ENCODE data around the gene CTTNBP2NL. TPM values are rescaled to one million over a fixed set of nuclear protein-coding genes. Genes with fewer than 3 reads are reported as not detected.

CTTNBP2NL gene
- total and polyA plus RNA-seq, 2 of the 4 experiments (the other 2 are of a cell fraction) = 12.4 to 22.0 TPM

- 50% methylated on average over 1 of the region's 1 CpG; no CpG with 5 or more reads in 1 of the 2 experiments for WGBS, 2 experiments (ENCODE audit: extremely low coverage in 2 of 2, insufficient read length in 1 of 2)
- no TSS peak for BruUV-seq (replicated peaks)
- no peak overlapping the region for H3K4me3 ChIP-seq (ENCODE audit: insufficient read depth, low read depth, low read length)
- H3K9me1 ChIP-seq (ENCODE audit: insufficient read depth, low read length) = peaks cover 3% of the 10 kb centered on the region; the same call in 1 of the 2 replicates
- peaks cover 28% of the 10 kb centered on the region for H3K27me3 ChIP-seq (ENCODE audit: control insufficient read depth, insufficient read depth, low read length)
- no peak overlapping the region for H4K91ac ChIP-seq (ENCODE audit: insufficient read depth, low read depth, low read length)
- H3K14ac ChIP-seq (replicated peaks; ENCODE audit: low read depth, low read length) = no peak overlapping the region
- no peaks in the 10 kb centered on the region for H3K9me3 ChIP-seq (ENCODE audit: control insufficient read depth, insufficient read depth, low read length)
- DNase-seq (no peak), ATAC-seq (ENCODE audit: low read depth) (no peak)
- POLR2A ChIA-PET (ENCODE audit: unreplicated experiment) = no interaction called here
- in situ Hi-C loops (cut with MboI; ENCODE audit: low sequenced_read_pairs) = no loop called here
- no peak overlapping the region for H2BK120ac ChIP-seq (ENCODE audit: low read depth, low read length)
- H3K27ac ChIP-seq (ENCODE audit: insufficient read depth, low read length) = no peak overlapping the region
- no peak overlapping the region for H4K5ac ChIP-seq (ENCODE audit: low read depth, low read length)
- dilution Hi-C loops (cut with HindIII; ENCODE audit: low sequenced_read_pairs, unreplicated experiment) = no loop called here
- TF ChIP-seq USF2 (IDR thresholded peaks at IDR 0.05; ENCODE audit: low read depth, low read length) = no peak
- no peak for TF ChIP-seq NFE2L2 (IDR thresholded peaks at IDR 0.05; ENCODE audit: low read depth, low read length)
- no peak for TF ChIP-seq MAZ (IDR thresholded peaks at IDR 0.05; ENCODE audit: borderline replicate concordance, low read depth, low read length)
- TF ChIP-seq CEBPB (IDR thresholded peaks at IDR 0.05; ENCODE audit: low read depth, low read length) = no peak
- no peak for TF ChIP-seq SMC3 (IDR thresholded peaks at IDR 0.05; ENCODE audit: low read depth, low read length)
- no peak for TF ChIP-seq POLR2A (IDR thresholded peaks at IDR 0.05; ENCODE audit: low read depth, low read length)
- TF ChIP-seq RFX5 (IDR thresholded peaks at IDR 0.05; ENCODE audit: low read depth, low read length) = no peak
- no peak for TF ChIP-seq ELK1 (IDR thresholded peaks at IDR 0.05; ENCODE audit: borderline replicate concordance, low read depth, low read length)
- no peak overlapping the region for H3K9ac ChIP-seq (ENCODE audit: low read depth, low read length)
- H2AK9ac ChIP-seq (replicated peaks; ENCODE audit: low read depth, low read length, poor library complexity) = no peak overlapping the region
- H4K20me1 ChIP-seq (ENCODE audit: insufficient read depth, low read length) = no peaks in the 10 kb centered on the region
- H3K79me1 ChIP-seq (ENCODE audit: low read depth in 1 of 2, low read length in 2 of 2) = no peaks in the 10 kb centered on the region
- H2BK5ac ChIP-seq (ENCODE audit: low read depth, low read length, poor library complexity, severe bottlenecking) = no peak overlapping the region
- H2BK15ac ChIP-seq (ENCODE audit: low read depth, low read length) = no peak overlapping the region
- no peak overlapping the region for H2AFZ ChIP-seq (replicated peaks; ENCODE audit: low read length, poor library complexity)
- no peak overlapping the region for H3K4me2 ChIP-seq (ENCODE audit: low read depth, low read length)
- CTCF ChIA-PET = interaction anchor here (0.9 kb wide), 1 partner anchor 15 kb away, joined by 4 read pairs; no protein-coding TSS in a partner anchor
- H3K4ac ChIP-seq (ENCODE audit: low read depth, low read length) = no peak overlapping the region
- no peak overlapping the region for H4K8ac ChIP-seq (ENCODE audit: low read depth in 2 of 2, low read length in 2 of 2)
- no peaks in the 10 kb centered on the region for H3K4me1 ChIP-seq (ENCODE audit: control insufficient read depth, insufficient read depth, low read length)
- H3K18ac ChIP-seq (ENCODE audit: low read depth, low read length) = no peak overlapping the region
- H2AK5ac ChIP-seq (ENCODE audit: low read depth, low read length) = no peak overlapping the region
- H3K36me3 ChIP-seq (ENCODE audit: control insufficient read depth, insufficient read depth, low read length) = no peaks in the 10 kb centered on the region
- no peak overlapping the region for H3K56ac ChIP-seq (ENCODE audit: extremely low read depth, insufficient read depth, low read length)
- no peak overlapping the region for H2BK20ac ChIP-seq (ENCODE audit: low read depth, low read length)
- peak overlapping the region; percentile 56; the same call in 1 of the 2 replicates for H3K23ac ChIP-seq (ENCODE audit: low read depth, low read length)
- intact Hi-C loops (cut with micrococcal nuclease) = no loop called here
These were observed 12.1 kb upstream of the CTTNBP2NL start for GRCh38 chr1:112383759-112384370.
